Panc1 (cell line): ENCODE results near the gene NCKIPSD. TPM values are rescaled to one million over a fixed set of nuclear protein-coding genes. Genes with fewer than 3 reads are reported as not detected.
A peak's percentile ranks its signal among the peaks of the same experiment; 100 is the strongest.

Experiments used
- ATAC-seq: fragments of 200-7000 bp; cut with Tn5 transposase; 2 replicates; pipeline ENCODE4 v1.9.1; 2020; ENCODE audit warnings: mild to moderate bottlenecking, moderate library complexity
- BruUV-seq: library from RNA; stranded (reverse); fragments of 400-500 nt; replicated peaks from 2 replicates; lab custom pipeline; 2021; lab: Mats Ljungman, UMichigan
- CTCF ChIA-PET: fragments of 300-600 bp; sonication (Branson Sonifier 250); formaldehyde crosslinking; loops from one replicate; lab custom pipeline; 2022; ENCODE audit warnings: antibody characterized with exemption; lab: Charles Lee
- POLR2A ChIA-PET: fragments of 300-600 bp; sonication (Branson Sonifier 250); formaldehyde crosslinking; loops from one replicate; lab custom pipeline; 2022; ENCODE audit warnings: antibody characterized with exemption; lab: Charles Lee
- DNase-seq: peaks from one replicate; pipeline ENCODE4 v3.0.0-alpha.2; 2010; ENCODE audit warnings: low read depth, low spot score
- H3K27ac ChIP-seq: 2 replicates; pipeline ENCODE4 v1.5.1; 2011; ENCODE audit warnings: mild to moderate bottlenecking, low read length, inconsistent platforms
- H3K27me3 ChIP-seq: fragments of 200-500 bp; sonication (Bioruptor generic); 2 replicates; pipeline ENCODE4 v1.6.0; 2014; ENCODE audit warnings: low read length, inconsistent platforms; ENCODE audit not compliant: control insufficient read depth, insufficient read depth
- H3K36me3 ChIP-seq: fragments of 200-500 bp; sonication (Bioruptor generic); 2 replicates; pipeline ENCODE4 v1.5.1; 2014; ENCODE audit warnings: inconsistent platforms, mild to moderate bottlenecking, low read length, moderate library complexity; ENCODE audit not compliant: control insufficient read depth, insufficient read depth
- H3K4me1 ChIP-seq: 2 replicates; pipeline ENCODE4 v1.5.1; 2011; ENCODE audit warnings: inconsistent platforms, mild to moderate bottlenecking, low read length, moderate library complexity; ENCODE audit not compliant: control insufficient read depth, insufficient read depth
- H3K4me3 ChIP-seq, 2 experiments: 2 replicates each; pipeline ENCODE4 v1.5.1; 2011 to 2012; ENCODE audit warnings: low read depth in 2 of 2, low read length in 2 of 2, mild to moderate bottlenecking in 2 of 2, inconsistent platforms in 1 of 2, moderate library complexity in 1 of 2
- H3K9me3 ChIP-seq: fragments of 200-500 bp; sonication (Bioruptor generic); 2 replicates; pipeline ENCODE4 v1.5.1; 2014; ENCODE audit warnings: low read depth, mild to moderate bottlenecking, inconsistent platforms, low read length, moderate library complexity; ENCODE audit not compliant: control insufficient read depth, insufficient read depth
- POLR2AphosphoS5 ChIP-seq: IDR thresholded peaks from 2 replicates; pipeline ENCODE4 v1.6.1; 2012; ENCODE audit warnings: mild to moderate bottlenecking, low read depth, low read length, moderate library complexity
- SIN3A ChIP-seq: IDR thresholded peaks from 2 replicates; pipeline ENCODE4 v1.6.1; 2012; ENCODE audit warnings: low read depth, mild to moderate bottlenecking, low read length, moderate library complexity, borderline replicate concordance; ENCODE audit not compliant: insufficient read depth
- TCF7L2 ChIP-seq: IDR thresholded peaks from 2 replicates; pipeline ENCODE4 v1.6.1; 2011; ENCODE audit warnings: mild to moderate bottlenecking, low read depth, low read length, inconsistent platforms
- in situ Hi-C: cut with HindIII; loops from 2 replicates; pipeline ENCODE4 v1.10.0; 2016; ENCODE audit warnings: low sequenced_read_pairs, low pct_unique_long_range_greater_than_20kb
- intact Hi-C: fragments of 100-400 bp; cut with micrococcal nuclease; formaldehyde crosslinking; loops from one replicate; pipeline ENCODE4 v1.10.0; 2022; ENCODE audit not compliant: unreplicated experiment
- total RNA-seq: library from RNA; stranded (reverse); gene quantifications from one replicate; pipeline ENCODE4 v1.2.1, GENCODE V29; 2021; ENCODE audit not compliant: unreplicated experiment
- TF ChIP-seq, protein P1 (sequence below), 2 experiments: IDR thresholded peaks; 2 replicates each; pipeline ENCODE4 v1.6.1; 2011 to 2012; ENCODE audit warnings: low read depth in 2 of 2, control low read depth in 1 of 2, low read length in 1 of 2, mild to moderate bottlenecking in 1 of 2, moderate library complexity in 1 of 2; ENCODE audit not compliant: insufficient read depth in 1 of 2
- TF ChIP-seq, protein P2 (sequence below): fragments of 450-650 bp; IDR thresholded peaks from 2 replicates; pipeline ENCODE4 v1.5.1; 2017; ENCODE audit warnings: mild to moderate bottlenecking

The NCKIPSD gene
- total RNA-seq, 1 experiment from 2014 or later = 26.8 TPM

DNA sequence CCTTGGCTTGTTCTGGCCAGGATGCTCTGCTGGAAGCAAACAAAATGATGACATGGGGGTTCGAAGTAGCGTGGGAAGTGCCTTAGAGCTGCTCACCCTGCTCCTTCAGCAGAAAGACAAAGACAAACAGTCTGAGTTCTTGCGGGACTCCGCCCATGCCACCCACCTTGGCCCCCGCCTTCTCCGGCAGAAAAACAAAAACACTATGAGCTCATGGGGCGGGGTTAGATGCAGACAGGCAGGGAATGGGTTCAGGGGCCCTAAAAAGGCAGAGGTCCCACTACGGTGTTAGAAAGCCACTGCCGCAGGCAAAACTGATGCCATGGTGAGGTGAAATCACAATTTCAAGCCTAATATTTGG, 9.7 kb upstream of the NCKIPSD start:
- in situ Hi-C loops = no loop called here
- no TSS peak for BruUV-seq
- no peak overlapping the region for H3K4me3 ChIP-seq
- ChIA-PET CTCF (no interaction called here), POLR2A (no interaction called here)
- H3K4me1 ChIP-seq = peaks cover 7% of the 10 kb centered on the region; the same call in 1 of the 2 replicates
- DNase-seq (no peak), ATAC-seq (peak; percentile 24; the same call in 1 of the 2 replicates)
- H3K27ac ChIP-seq = no peak overlapping the region
- no peaks in the 10 kb centered on the region for H3K27me3 ChIP-seq
- H3K9me3 ChIP-seq = no peaks in the 10 kb centered on the region
- intact Hi-C loops = no loop called here
- peaks cover 27% of the 10 kb centered on the region for H3K36me3 ChIP-seq
- TF ChIP-seq, protein P1, sequence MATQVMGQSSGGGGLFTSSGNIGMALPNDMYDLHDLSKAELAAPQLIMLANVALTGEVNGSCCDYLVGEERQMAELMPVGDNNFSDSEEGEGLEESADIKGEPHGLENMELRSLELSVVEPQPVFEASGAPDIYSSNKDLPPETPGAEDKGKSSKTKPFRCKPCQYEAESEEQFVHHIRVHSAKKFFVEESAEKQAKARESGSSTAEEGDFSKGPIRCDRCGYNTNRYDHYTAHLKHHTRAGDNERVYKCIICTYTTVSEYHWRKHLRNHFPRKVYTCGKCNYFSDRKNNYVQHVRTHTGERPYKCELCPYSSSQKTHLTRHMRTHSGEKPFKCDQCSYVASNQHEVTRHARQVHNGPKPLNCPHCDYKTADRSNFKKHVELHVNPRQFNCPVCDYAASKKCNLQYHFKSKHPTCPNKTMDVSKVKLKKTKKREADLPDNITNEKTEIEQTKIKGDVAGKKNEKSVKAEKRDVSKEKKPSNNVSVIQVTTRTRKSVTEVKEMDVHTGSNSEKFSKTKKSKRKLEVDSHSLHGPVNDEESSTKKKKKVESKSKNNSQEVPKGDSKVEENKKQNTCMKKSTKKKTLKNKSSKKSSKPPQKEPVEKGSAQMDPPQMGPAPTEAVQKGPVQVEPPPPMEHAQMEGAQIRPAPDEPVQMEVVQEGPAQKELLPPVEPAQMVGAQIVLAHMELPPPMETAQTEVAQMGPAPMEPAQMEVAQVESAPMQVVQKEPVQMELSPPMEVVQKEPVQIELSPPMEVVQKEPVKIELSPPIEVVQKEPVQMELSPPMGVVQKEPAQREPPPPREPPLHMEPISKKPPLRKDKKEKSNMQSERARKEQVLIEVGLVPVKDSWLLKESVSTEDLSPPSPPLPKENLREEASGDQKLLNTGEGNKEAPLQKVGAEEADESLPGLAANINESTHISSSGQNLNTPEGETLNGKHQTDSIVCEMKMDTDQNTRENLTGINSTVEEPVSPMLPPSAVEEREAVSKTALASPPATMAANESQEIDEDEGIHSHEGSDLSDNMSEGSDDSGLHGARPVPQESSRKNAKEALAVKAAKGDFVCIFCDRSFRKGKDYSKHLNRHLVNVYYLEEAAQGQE (IDR thresholded peaks at IDR 0.05; ENCODE audit: insufficient read depth in 1 of 2, low read depth in 2 of 2, low read length in 1 of 2) = no peak
- TF ChIP-seq TCF7L2 (no peak), POLR2AphosphoS5 (no peak), SIN3A (no peak)
- TF ChIP-seq, protein P2, sequence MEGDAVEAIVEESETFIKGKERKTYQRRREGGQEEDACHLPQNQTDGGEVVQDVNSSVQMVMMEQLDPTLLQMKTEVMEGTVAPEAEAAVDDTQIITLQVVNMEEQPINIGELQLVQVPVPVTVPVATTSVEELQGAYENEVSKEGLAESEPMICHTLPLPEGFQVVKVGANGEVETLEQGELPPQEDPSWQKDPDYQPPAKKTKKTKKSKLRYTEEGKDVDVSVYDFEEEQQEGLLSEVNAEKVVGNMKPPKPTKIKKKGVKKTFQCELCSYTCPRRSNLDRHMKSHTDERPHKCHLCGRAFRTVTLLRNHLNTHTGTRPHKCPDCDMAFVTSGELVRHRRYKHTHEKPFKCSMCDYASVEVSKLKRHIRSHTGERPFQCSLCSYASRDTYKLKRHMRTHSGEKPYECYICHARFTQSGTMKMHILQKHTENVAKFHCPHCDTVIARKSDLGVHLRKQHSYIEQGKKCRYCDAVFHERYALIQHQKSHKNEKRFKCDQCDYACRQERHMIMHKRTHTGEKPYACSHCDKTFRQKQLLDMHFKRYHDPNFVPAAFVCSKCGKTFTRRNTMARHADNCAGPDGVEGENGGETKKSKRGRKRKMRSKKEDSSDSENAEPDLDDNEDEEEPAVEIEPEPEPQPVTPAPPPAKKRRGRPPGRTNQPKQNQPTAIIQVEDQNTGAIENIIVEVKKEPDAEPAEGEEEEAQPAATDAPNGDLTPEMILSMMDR = no peak

DNA sequence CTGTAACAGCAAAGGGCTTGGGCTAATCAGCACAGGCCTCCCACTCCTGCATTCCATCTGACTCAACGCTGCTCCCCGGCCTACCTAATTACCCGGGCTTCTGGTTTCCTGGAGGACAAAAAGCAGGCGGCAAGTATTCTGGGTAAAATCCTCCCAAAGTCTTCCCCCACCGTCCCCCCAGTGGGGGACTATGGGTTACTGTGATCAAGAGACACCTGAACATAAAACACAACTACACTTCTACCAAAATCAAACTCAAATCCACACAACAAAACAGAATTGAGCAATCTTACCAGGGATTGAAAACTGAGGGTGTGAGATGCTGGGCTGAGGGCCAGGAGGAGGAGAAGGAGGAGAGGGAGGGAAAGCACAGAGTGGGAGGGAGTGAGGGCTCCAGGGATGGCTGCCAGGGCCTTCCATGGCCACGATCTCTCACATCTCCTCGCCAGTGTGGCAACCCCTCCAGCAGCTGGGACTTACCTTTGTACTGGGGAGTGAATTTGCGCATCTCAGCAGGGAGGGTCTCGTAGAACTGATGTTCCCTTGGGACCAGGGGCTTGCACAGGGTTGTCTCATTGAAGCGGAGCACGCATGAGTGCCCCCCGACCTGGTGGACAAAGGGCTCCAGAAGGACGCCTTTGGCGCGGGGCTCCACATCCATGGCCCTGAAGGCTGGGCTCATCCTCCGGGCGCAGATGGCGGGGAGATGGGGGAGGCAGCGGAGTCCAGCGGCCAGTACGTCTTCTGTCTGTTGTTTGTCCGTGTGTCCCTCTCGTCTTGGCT, 9.1 kb upstream of the NCKIPSD start:
- DNase-seq (no peak), ATAC-seq (peak; percentile 82)
- Histone ChIP-seq H3K9me3 (no peaks in the 10 kb centered on the region), H3K4me1 (peaks cover 7% of the 10 kb centered on the region; the same call in 1 of the 2 replicates), H3K27ac (no peak overlapping the region), H3K27me3 (no peaks in the 10 kb centered on the region), H3K4me3 (no peak overlapping the region), H3K36me3 (peaks cover 27% of the 10 kb centered on the region)
- intact Hi-C loops (no loop called here), in situ Hi-C loops (no loop called here)
- ChIA-PET CTCF (no interaction called here), POLR2A (no interaction called here)
- TF ChIP-seq, protein P1 (IDR thresholded peaks at IDR 0.05; ENCODE audit: insufficient read depth in 1 of 2, low read depth in 2 of 2, low read length in 1 of 2) = no peak
- TF ChIP-seq TCF7L2 = no peak
- TF ChIP-seq, protein P2 = no peak
- no peak for TF ChIP-seq POLR2AphosphoS5
- no peak for TF ChIP-seq SIN3A
- no TSS peak for BruUV-seq
